ENCODE results near the gene SLC12A3. TPM values are rescaled to one million over a fixed set of nuclear protein-coding genes. Genes with fewer than 3 reads are reported as not detected.

Gene SLC12A3
- total and polyA plus RNA-seq, 2 of the 8 experiments (the other 6 are each of a cell fraction or from before 2014, with no cell fraction given): not detected

GRCh38 chr16:56939801-56940200, 74.8 kb downstream of the SLC12A3 start:
- ChIA-PET POLR2A (ENCODE audit: partially characterized antibody) (interaction anchor here (1.0 to 11.4 kb wide), 4 partner anchors 5 to 123 kb away, joined by 3 to 125 read pairs (median 4); no protein-coding TSS in a partner anchor), CTCF (ENCODE audit: partially characterized antibody) (interaction anchor here (1.4 kb wide), 1 partner anchor 65 kb away, joined by 3 read pairs; no protein-coding TSS in a partner anchor)
- Histone ChIP-seq H4K91ac (replicated peaks; ENCODE audit: insufficient read length, low read length) (no peak overlapping the region), H3K27ac (ENCODE audit: low read depth, low read length) (no peak overlapping the region), H4K5ac (ENCODE audit: insufficient read length, low read depth, low read length) (no peak overlapping the region), H3K9me3 (ENCODE audit: insufficient read depth in 2 of 2, low read depth in 1 of 2, low read length in 1 of 2) (no peaks in the 10 kb centered on the region), H4K8ac (ENCODE audit: extremely low read depth, insufficient read depth, low read length) (no peak overlapping the region), H3K79me2 (ENCODE audit: control insufficient read depth in 1 of 2, insufficient read depth in 2 of 2, low read length in 2 of 2) (peaks cover 0 to 11% of the 10 kb centered on the region in 2 experiments; a peak in 2 of 4 replicates), H2BK12ac (ENCODE audit: low read depth, low read length) (no peak overlapping the region), H3K14ac (ENCODE audit: insufficient read length) (no peak overlapping the region), H3K4ac (replicated peaks; ENCODE audit: insufficient read length, low read depth, low read length) (no peak overlapping the region), H3K36me3 (ENCODE audit: control insufficient read depth in 2 of 4, insufficient read depth in 4 of 4, low read length in 3 of 4) (peaks cover 19 to 91% (median 69%) of the 10 kb centered on the region in 4 experiments), H3K79me1 (ENCODE audit: low read depth, low read length) (no peaks in the 10 kb centered on the region), H2BK5ac (ENCODE audit: low read depth, low read length) (no peak overlapping the region), H3K9ac (replicated peaks in 1 of 4; ENCODE audit: extremely low read depth in 1 of 4, low read depth in 3 of 4, low read length in 3 of 4) (no peak overlapping the region), H2AK5ac (ENCODE audit: low read depth, low read length) (no peak overlapping the region), H3K27me3 (replicated peaks in 1 of 4; ENCODE audit: control insufficient read depth in 3 of 4, extremely low read depth in 1 of 4, insufficient read depth in 3 of 4, low read length in 3 of 4) (no peaks in the 10 kb centered on the region), H3K18ac (ENCODE audit: extremely low read depth, low read length) (no peak overlapping the region), H3K23ac (ENCODE audit: insufficient read length) (no peak overlapping the region), H3K4me1 (replicated peaks in 1 of 4; ENCODE audit: control insufficient read depth in 3 of 4, insufficient read depth in 4 of 4, low read length in 3 of 4) (no peaks in the 10 kb centered on the region), H4K20me1 (replicated peaks in 1 of 2; ENCODE audit: control insufficient read depth in 1 of 2, insufficient read depth in 2 of 2, low read length in 2 of 2) (peaks cover 0 to 3% of the 10 kb centered on the region in 2 experiments), H2BK15ac (ENCODE audit: low read length) (no peak overlapping the region), H3K56ac (replicated peaks; ENCODE audit: insufficient read length, low read depth, low read length) (no peak overlapping the region), H2BK120ac (replicated peaks; ENCODE audit: low read depth, low read length) (no peak overlapping the region), H3K23me2 (ENCODE audit: low read depth, low read length) (no peaks in the 10 kb centered on the region), H2BK20ac (ENCODE audit: low read length) (no peak overlapping the region), H3K4me3 (ENCODE audit: extremely low read depth in 1 of 4, insufficient read depth in 2 of 4, low read depth in 3 of 4, low read length in 4 of 4) (no peak overlapping the region), H2AFZ (ENCODE audit: low read length) (no peak overlapping the region), H3K4me2 (ENCODE audit: insufficient read depth in 1 of 2, low read depth in 2 of 2, low read length in 2 of 2) (no peak overlapping the region)
- TF ChIP-seq POLR2AphosphoS5 (IDR thresholded peaks at IDR 0.05; ENCODE audit: low read depth, low read length): no peak
- no peak for TF ChIP-seq GTF2F1 (IDR thresholded peaks at IDR 0.05; ENCODE audit: borderline replicate concordance, low read depth, low read length)
- TF ChIP-seq NRF1 (IDR thresholded peaks at IDR 0.05; ENCODE audit: low read depth, low read length): no peak
- TF ChIP-seq BRCA1 (IDR thresholded peaks at IDR 0.05; ENCODE audit: low read depth, low read length): no peak
- no peak for TF ChIP-seq CREB1 (IDR thresholded peaks at IDR 0.05)
- no peak for TF ChIP-seq BCL11A (IDR thresholded peaks at IDR 0.05; ENCODE audit: low read depth in 2 of 2, low read length in 2 of 2)
- TF ChIP-seq JUND (IDR thresholded peaks at IDR 0.05; ENCODE audit: low read length): no peak
- TF ChIP-seq RFX5 (IDR thresholded peaks at IDR 0.05; ENCODE audit: borderline replicate concordance, low read depth, low read length): no peak
- no peak for TF ChIP-seq CTBP2 (IDR thresholded peaks at IDR 0.05; ENCODE audit: borderline replicate concordance, insufficient read depth, insufficient read length, low read length)
- TF ChIP-seq EZH2 (IDR thresholded peaks at IDR 0.05; ENCODE audit: low read depth, low read length, severe bottlenecking): no peak
- no peak for TF ChIP-seq POU5F1 (IDR thresholded peaks at IDR 0.05; ENCODE audit: low read depth, low read length)
- no peak for DNase-seq (ENCODE audit: low read depth in 1 of 2, low spot score in 2 of 2)
- FAIRE-seq: no peak
- 90% methylated on average over 4 of the region's 4 CpGs; no CpG with 5 or more reads in 1 of the 2 experiments for WGBS, 2 experiments (ENCODE audit: extremely low coverage in 1 of 2, insufficient coverage in 1 of 2, insufficient read length in 1 of 2, insufficient replicate concordance in 2 of 2, low coverage in 1 of 2, low lambda C conversion rate in 2 of 2, missing lambda C conversion rate in 1 of 2)

All from H1 (cell line).